T-helper 2 cell treated with Interferon-gamma antibody and Interleukin-4, amounts not matched to agents 5 μg/mL and 100 μg/mL, for 36 hours (primary cell): ENCODE results near the gene CMTM8.

Experiments used
- DNase-seq: peaks from one replicate; pipeline ENCODE4 v3.0.0; 2021; ENCODE audit warnings: low spot score
- H3K27ac Mint-ChIP-seq: one replicate; pipeline ENCODE4 v1.8.0; 2021; ENCODE audit warnings: mild to moderate bottlenecking, mixed read lengths
- H3K27me3 Mint-ChIP-seq: one replicate; pipeline ENCODE4 v1.8.0; 2021; ENCODE audit warnings: low read depth, mixed read lengths
- H3K36me3 Mint-ChIP-seq: one replicate; pipeline ENCODE4 v1.8.0; 2021; ENCODE audit warnings: low read depth, mixed read lengths
- H3K4me1 Mint-ChIP-seq: one replicate; pipeline ENCODE4 v1.8.0; 2021; ENCODE audit warnings: low read depth, mixed read lengths
- H3K4me3 Mint-ChIP-seq: one replicate; pipeline ENCODE4 v1.8.0; 2022; ENCODE audit warnings: mild to moderate bottlenecking, moderate library complexity, mixed read lengths
- H3K9me3 Mint-ChIP-seq: one replicate; pipeline ENCODE4 v1.8.0; 2021; ENCODE audit warnings: mixed read lengths

Gene CMTM8

DNA sequence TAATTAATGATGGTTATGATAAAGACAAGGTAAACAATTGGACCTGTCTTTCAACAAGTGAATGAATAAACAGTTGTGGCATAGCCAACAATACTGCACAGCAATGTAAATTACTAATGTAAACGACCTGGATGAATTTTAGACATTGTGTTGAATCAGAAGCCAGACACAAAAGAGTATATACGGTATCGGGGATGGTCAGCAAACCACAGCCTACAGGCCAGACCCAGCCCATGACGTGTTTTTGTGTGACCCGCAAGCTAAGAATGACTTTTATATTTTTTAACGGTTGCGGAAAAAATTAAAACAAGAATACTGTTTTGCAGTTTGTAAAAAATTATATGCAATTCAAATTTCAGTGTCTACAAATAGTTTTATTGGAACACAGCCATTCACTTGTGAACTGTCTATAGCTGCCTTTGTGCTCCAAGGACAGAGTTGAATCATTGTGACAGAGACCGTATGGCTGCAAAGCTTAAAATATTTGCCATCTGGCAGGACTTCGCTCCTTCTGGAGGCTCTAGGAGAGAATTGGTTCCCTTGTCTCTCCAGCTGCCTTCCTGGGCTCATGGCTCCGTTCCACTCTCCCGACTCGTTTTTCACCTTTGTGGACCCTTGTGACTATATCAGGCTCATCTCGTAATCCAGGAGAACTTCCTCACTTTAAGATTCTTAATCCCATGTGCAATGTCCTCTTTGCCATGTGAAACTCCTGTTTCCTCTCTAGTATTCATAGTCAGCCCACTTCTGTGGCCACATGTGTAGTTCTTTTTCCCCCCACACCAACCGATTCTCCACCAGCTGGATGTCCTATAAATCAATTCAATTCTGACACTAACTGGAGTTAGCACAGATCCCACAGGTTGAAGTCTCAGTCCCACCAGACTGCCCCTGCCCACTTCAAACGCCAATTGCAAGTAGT, 72.7 kb downstream of the CMTM8 start:
- peaks cover 6% of the 10 kb centered on the region for H3K36me3 Mint-ChIP-seq
- peaks cover 20% of the 10 kb centered on the region for H3K4me1 Mint-ChIP-seq
- H3K9me3 Mint-ChIP-seq, result no peaks in the 10 kb centered on the region
- no peak overlapping the region for H3K4me3 Mint-ChIP-seq
- no peak overlapping the region for H3K27ac Mint-ChIP-seq
- peaks cover 3% of the 10 kb centered on the region for H3K27me3 Mint-ChIP-seq
- no peak for DNase-seq

GRCh38 chr3:32312251-32312650, 73.8 kb downstream of the CMTM8 start:
- Mint-ChIP-seq H3K9me3 (no peaks in the 10 kb centered on the region), H3K36me3 (peaks cover 3% of the 10 kb centered on the region), H3K4me3 (no peak overlapping the region), H3K27ac (no peak overlapping the region), H3K4me1 (peaks cover 19% of the 10 kb centered on the region), H3K27me3 (peaks cover 2% of the 10 kb centered on the region)
- DNase-seq, result no peak

DNA sequence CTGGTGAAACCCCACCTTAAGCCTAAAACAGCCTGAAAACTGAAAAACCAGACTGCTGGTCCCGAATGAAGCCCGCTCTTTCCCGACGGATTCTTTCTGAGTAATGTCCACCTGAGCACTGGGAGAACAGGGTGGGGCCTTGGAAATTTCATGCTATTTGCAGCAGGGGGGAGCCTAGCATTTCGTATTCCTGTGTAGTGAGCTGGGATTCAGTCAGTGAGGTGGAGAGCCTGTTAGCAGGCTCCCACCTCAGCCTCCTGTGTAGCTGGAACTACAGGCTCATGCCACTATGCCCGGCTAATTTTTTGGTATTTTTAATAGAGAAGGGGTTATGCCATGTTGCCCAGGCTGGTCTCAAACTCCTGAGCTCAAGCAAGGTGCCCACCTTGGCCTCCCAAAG, 74.7 kb downstream of the CMTM8 start:
- Mint-ChIP-seq H3K4me1 (peaks cover 17% of the 10 kb centered on the region), H3K4me3 (no peak overlapping the region), H3K27ac (peak overlapping the region; percentile 38), H3K36me3 (peaks cover 3% of the 10 kb centered on the region), H3K27me3 (no peaks in the 10 kb centered on the region), H3K9me3 (no peaks in the 10 kb centered on the region)
- no peak for DNase-seq

GRCh38 chr3:32313723-32314473, 75.4 kb downstream of the CMTM8 start:
- Mint-ChIP-seq H3K27ac (peak overlapping the region; percentile 38), H3K27me3 (no peaks in the 10 kb centered on the region)

GRCh38 chr3:32315441-32315840, 77.0 kb downstream of the CMTM8 start:
- Mint-ChIP-seq H3K4me3 (no peak overlapping the region), H3K27me3 (no peaks in the 10 kb centered on the region), H3K36me3 (peaks cover 3% of the 10 kb centered on the region), H3K4me1 (peaks cover 14% of the 10 kb centered on the region), H3K9me3 (no peaks in the 10 kb centered on the region), H3K27ac (no peak overlapping the region)
- DNase-seq, result no peak

More at GRCh38 chr3:32313723-32314473, 75.4 kb downstream of the CMTM8 start:
- Mint-ChIP-seq H3K4me3 (peak overlapping the region; percentile 66), H3K4me1 (peaks cover 17% of the 10 kb centered on the region), H3K36me3 (peaks cover 3% of the 10 kb centered on the region), H3K9me3 (no peaks in the 10 kb centered on the region)
- DNase-seq, result peak; percentile 26

- Mint-ChIP-seq H3K36me3 (peaks cover 3% of the 10 kb centered on the region), H3K4me1 (peaks cover 17% of the 10 kb centered on the region), H3K27ac (no peak overlapping the region), H3K9me3 (no peaks in the 10 kb centered on the region), H3K4me3 (no peak overlapping the region), H3K27me3 (no peaks in the 10 kb centered on the region)
- DNase-seq, result no peak
Observed at GRCh38 chr3:32316319-32316718, 77.8 kb downstream of the CMTM8 start.

DNA sequence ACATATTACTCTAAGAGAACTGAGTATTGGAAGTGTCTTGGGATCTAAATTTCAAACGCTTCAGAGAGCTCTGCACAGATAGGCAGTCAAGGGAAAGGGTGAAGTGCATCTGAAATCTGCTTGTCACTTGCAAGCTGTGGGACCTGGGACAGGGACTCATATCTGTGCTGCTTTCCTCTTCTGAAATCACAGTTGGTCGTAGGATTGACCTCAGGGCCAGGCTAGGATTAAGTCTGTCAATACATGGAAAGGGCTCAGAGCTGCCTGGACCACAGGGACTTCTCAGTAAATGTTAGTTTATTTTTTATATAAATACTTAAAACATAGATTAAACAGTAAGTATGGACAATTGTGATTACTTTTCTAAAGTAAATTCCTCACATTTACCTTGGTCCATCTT, 78.5 kb downstream of the CMTM8 start:
- H3K9me3 Mint-ChIP-seq, result no peaks in the 10 kb centered on the region
- no peak overlapping the region for H3K27ac Mint-ChIP-seq
- peaks cover 17% of the 10 kb centered on the region for H3K4me1 Mint-ChIP-seq
- H3K27me3 Mint-ChIP-seq, result no peaks in the 10 kb centered on the region
- peaks cover 3% of the 10 kb centered on the region for H3K36me3 Mint-ChIP-seq
- no peak for DNase-seq
- no peak overlapping the region for H3K4me3 Mint-ChIP-seq

DNA sequence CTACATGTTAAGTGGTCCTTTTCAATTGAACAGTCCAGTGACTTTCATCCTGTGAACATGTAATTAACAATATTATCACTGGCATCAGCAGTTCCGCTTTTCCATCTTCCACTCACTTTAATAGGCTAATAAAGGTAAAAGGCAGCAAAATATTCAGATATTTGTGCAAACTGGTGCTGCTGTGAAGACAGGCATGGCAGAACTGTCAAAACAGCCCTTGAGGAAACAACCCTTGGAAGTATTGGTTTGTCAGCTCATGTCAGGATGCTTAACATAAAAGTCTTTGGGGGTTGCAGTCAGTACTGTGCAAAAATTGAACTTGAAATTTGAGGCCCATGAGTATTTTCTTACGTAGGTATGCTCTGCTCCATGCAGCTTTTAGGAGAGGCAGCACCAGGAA, 81.1 kb downstream of the CMTM8 start:
- Mint-ChIP-seq H3K27ac (no peak overlapping the region), H3K9me3 (no peaks in the 10 kb centered on the region), H3K4me3 (no peak overlapping the region), H3K4me1 (peaks cover 3% of the 10 kb centered on the region), H3K36me3 (no peaks in the 10 kb centered on the region), H3K27me3 (peaks cover 3% of the 10 kb centered on the region)
- DNase-seq, result no peak

GRCh38 chr3:32320080-32320479, 81.6 kb downstream of the CMTM8 start:
- Mint-ChIP-seq H3K4me3 (no peak overlapping the region), H3K27me3 (peaks cover 3% of the 10 kb centered on the region), H3K4me1 (peaks cover 3% of the 10 kb centered on the region), H3K9me3 (no peaks in the 10 kb centered on the region), H3K27ac (no peak overlapping the region), H3K36me3 (no peaks in the 10 kb centered on the region)
- no peak for DNase-seq

DNA sequence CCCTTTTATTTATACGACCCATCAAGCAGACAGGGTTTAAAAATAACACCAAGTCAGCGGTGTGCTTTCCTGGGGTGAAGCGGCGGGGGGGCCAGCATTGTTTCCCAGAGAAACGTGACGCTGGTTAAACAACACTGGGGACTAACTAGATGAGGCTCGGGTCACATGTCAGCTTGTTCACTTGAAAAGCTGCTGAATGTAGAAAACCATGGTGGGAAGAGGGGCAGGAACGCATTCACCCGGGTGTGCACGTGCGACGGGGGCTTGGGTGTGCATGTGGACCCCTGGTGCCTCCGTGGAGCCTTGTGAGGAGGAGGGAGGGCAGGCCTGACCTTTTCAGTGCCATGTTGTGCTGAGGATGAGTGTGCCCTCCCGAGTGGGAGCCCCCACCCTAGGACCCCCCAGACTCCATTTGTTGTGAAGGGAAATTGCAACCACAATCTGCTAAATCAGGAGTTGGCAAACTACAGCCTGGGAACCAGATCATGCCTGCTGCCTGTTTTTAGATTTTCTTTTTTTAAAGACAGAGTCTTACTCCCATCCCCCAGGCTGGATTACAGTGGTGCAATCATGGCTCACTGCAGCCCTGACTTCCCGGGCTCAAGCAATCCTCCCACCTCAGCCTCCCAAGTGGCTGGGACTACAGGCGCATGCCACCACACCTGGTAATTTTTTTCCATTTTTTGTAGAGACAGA, 82.8 kb downstream of the CMTM8 start:
- Mint-ChIP-seq H3K27ac (no peak overlapping the region), H3K27me3 (peaks cover 3% of the 10 kb centered on the region), H3K4me3 (no peak overlapping the region), H3K36me3 (no peaks in the 10 kb centered on the region), H3K9me3 (no peaks in the 10 kb centered on the region), H3K4me1 (peaks cover 3% of the 10 kb centered on the region)
- DNase-seq, result no peak

DNA sequence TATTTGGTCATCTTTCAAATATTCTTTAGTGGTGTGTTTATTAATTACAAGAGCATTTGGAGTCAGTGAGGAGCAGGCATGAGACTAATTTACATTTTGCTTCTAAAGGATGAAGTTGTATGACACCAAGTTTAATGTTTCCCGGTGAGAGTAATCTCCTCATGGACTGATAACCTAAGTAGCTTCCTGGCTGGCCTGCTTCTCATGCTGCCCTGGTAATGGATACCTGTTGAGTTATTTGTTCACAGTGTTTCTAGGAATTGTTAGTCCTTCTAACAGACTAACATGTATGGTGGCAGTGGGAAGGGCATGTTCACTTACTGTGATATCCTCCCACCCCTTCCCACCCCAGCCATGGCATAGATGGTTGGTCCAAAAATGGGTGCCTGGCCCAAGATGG, 83.8 kb downstream of the CMTM8 start:
- Mint-ChIP-seq H3K36me3 (no peaks in the 10 kb centered on the region), H3K4me3 (no peak overlapping the region), H3K27ac (no peak overlapping the region), H3K9me3 (no peaks in the 10 kb centered on the region), H3K27me3 (peaks cover 3% of the 10 kb centered on the region), H3K4me1 (peaks cover 3% of the 10 kb centered on the region)
- no peak for DNase-seq

DNA sequence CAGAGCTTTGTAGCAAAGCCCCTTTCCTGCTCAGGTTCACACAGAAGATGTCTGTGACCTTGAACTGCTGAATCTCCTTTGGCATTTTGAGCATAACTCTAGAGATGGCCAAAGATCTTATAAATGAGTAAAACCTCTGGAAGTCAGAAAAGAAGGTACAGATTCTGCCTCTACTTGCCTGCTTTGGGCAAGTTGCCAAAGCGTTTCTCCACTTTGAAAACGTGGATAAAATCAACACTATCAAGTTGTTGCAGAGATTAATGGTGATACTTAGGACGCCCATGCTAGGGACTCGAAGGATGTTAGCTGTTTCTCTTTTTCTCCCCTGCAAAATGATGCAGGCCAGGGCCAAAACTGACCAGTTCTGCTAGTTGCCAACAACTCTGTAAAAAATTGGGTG, 85.1 kb downstream of the CMTM8 start:
- peaks cover 3% of the 10 kb centered on the region for H3K27me3 Mint-ChIP-seq
- H3K4me1 Mint-ChIP-seq, result peaks cover 3% of the 10 kb centered on the region
- no peaks in the 10 kb centered on the region for H3K9me3 Mint-ChIP-seq
- H3K4me3 Mint-ChIP-seq, result no peak overlapping the region
- no peak for DNase-seq
- no peak overlapping the region for H3K27ac Mint-ChIP-seq
- H3K36me3 Mint-ChIP-seq, result peaks cover under 1% of the 10 kb centered on the region

GRCh38 chr3:32325201-32325600, 86.7 kb downstream of the CMTM8 start:
- peaks cover 3% of the 10 kb centered on the region for H3K27me3 Mint-ChIP-seq
- no peak overlapping the region for H3K4me3 Mint-ChIP-seq
- no peak overlapping the region for H3K27ac Mint-ChIP-seq
- H3K9me3 Mint-ChIP-seq, result no peaks in the 10 kb centered on the region
- peaks cover 2% of the 10 kb centered on the region for H3K36me3 Mint-ChIP-seq
- DNase-seq, result no peak
- peaks cover 3% of the 10 kb centered on the region for H3K4me1 Mint-ChIP-seq

GRCh38 chr3:32325927-32326326, 87.4 kb downstream of the CMTM8 start:
- Mint-ChIP-seq H3K9me3 (no peaks in the 10 kb centered on the region), H3K4me3 (no peak overlapping the region), H3K4me1 (peaks cover 1% of the 10 kb centered on the region), H3K36me3 (peaks cover 2% of the 10 kb centered on the region), H3K27me3 (peaks cover 3% of the 10 kb centered on the region), H3K27ac (no peak overlapping the region)
- DNase-seq, result no peak
